Measurements from ENCODE around the gene TLE1. TPM values are rescaled to one million over a fixed set of nuclear protein-coding genes. Genes with fewer than 3 reads are reported as not detected.

Gene TLE1
- total and polyA plus RNA-seq, 9 donors, result 25.8 to 58.1 (median 41.1) TPM

- Histone ChIP-seq H3K4me1 (ENCODE audit: insufficient read depth) (peaks cover 14% of the 10 kb centered on the region), H3K36me3 (no peaks in the 10 kb centered on the region), H3K9me3 (no peaks in the 10 kb centered on the region), H3K27me3 (no peaks in the 10 kb centered on the region), H3K27ac (no peak overlapping the region), H3K4me3 (no peak overlapping the region)
- intact Hi-C loops (cut with DNase I), result loop anchor here in 1 of 4 donors (10.0 kb wide), 1 partner anchor 47 kb away; no protein-coding TSS in a partner anchor
- no peak for DNase-seq
- no peak for TF ChIP-seq EP300 (IDR thresholded peaks at IDR 0.05)
- no peak for TF ChIP-seq POLR2A (IDR thresholded peaks at IDR 0.05)
- TF ChIP-seq CTCF (IDR thresholded peaks at IDR 0.05), result no peak
- 78 to 89% (median 83%) methylated on average over 3 of the region's 3 CpGs for WGBS, 3 donors
Observed at GRCh38 chr9:81661339-81661738, 28.0 kb downstream of the TLE1 start.

GRCh38 chr9:81656871-81657337, 32.4 kb downstream of the TLE1 start:
- DNase-seq, result no peak
- TF ChIP-seq EP300 (IDR thresholded peaks at IDR 0.05) (no peak), POLR2A (IDR thresholded peaks at IDR 0.05) (no peak), CTCF (IDR thresholded peaks at IDR 0.05) (no peak)
- Histone ChIP-seq H3K4me1 (ENCODE audit: insufficient read depth) (peaks cover 9% of the 10 kb centered on the region), H3K36me3 (no peaks in the 10 kb centered on the region), H3K4me3 (no peak overlapping the region), H3K27ac (no peak overlapping the region), H3K27me3 (no peaks in the 10 kb centered on the region), H3K9me3 (no peaks in the 10 kb centered on the region)
- WGBS, 3 donors, result 77 to 90% (median 78%) methylated on average over 1 of the region's 1 CpG
- intact Hi-C loops (cut with DNase I), result no loop called here

- intact Hi-C loops (cut with DNase I), result no loop called here
- DNase-seq, result no peak
- H3K4me1 ChIP-seq (ENCODE audit: insufficient read depth), result peaks cover 10% of the 10 kb centered on the region
Observed at GRCh38 chr9:81656004-81656403, 33.3 kb downstream of the TLE1 start.

GRCh38 chr9:81653240-81653639, 36.1 kb downstream of the TLE1 start:
- TF ChIP-seq POLR2A (IDR thresholded peaks at IDR 0.05) (no peak), EP300 (IDR thresholded peaks at IDR 0.05) (no peak), CTCF (IDR thresholded peaks at IDR 0.05) (no peak)
- no peak for DNase-seq
- Histone ChIP-seq H3K36me3 (no peaks in the 10 kb centered on the region), H3K4me3 (no peak overlapping the region), H3K27ac (no peak overlapping the region), H3K27me3 (no peaks in the 10 kb centered on the region), H3K4me1 (ENCODE audit: insufficient read depth) (peaks cover 9% of the 10 kb centered on the region), H3K9me3 (no peaks in the 10 kb centered on the region)
- intact Hi-C loops (cut with DNase I), result no loop called here
- 94 to 97% (median 96%) methylated on average over 3 of the region's 3 CpGs for WGBS, 3 donors

More at GRCh38 chr9:81656004-81656403, 33.3 kb downstream of the TLE1 start:
- Histone ChIP-seq H3K27me3 (no peaks in the 10 kb centered on the region), H3K9me3 (no peaks in the 10 kb centered on the region), H3K27ac (no peak overlapping the region), H3K4me3 (no peak overlapping the region), H3K36me3 (no peaks in the 10 kb centered on the region)
- WGBS, 3 donors, result 24 to 41% (median 33%) methylated on average over 3 of the region's 3 CpGs
- TF ChIP-seq CTCF (IDR thresholded peaks at IDR 0.05) (no peak), POLR2A (IDR thresholded peaks at IDR 0.05) (no peak), EP300 (IDR thresholded peaks at IDR 0.05) (no peak)
